A673 (cell line): ENCODE results near the gene COQ5.
"Not testable (repeated sequence)": the region's sequence is repeated elsewhere in the genome, so short reads cannot be mapped to it uniquely, and the experiment has no call there.

Experiments
- CTCF ChIP-seq: fragments of 300-800, 200-600 bp; sonication (generic); conservative IDR thresholded peaks from 2 replicates; pipeline ENCODE4 v1.5.1; 2017; ENCODE audit warnings: low read depth, mild to moderate bottlenecking, antibody characterized with exemption, low read length, moderate library complexity, mixed read lengths
- EZH2 ChIP-seq: fragments of 200-600 bp; sonication (generic); IDR thresholded peaks from 2 replicates; pipeline ENCODE4 v1.6.1; 2017; ENCODE audit warnings: borderline replicate concordance, low read depth, mild to moderate bottlenecking, mixed read lengths, antibody characterized with exemption, low read length; ENCODE audit not compliant: poor library complexity, severe bottlenecking

- not testable (repeated sequence) for TF ChIP-seq CTCF, EZH2
These were observed 9.6 kb downstream of the COQ5 start for GRCh38 chr12:120519324-120519723.
